Peyer's patch (tissue), 4 donors: ENCODE measurements around the gene GIPC1.

Experiments
- CTCF ChIP-seq, 6 experiments: fragments of 450-650 bp in 4 of 6; fragments of 200-600 bp in 2 of 6; sonication (generic) in 1 of 6; IDR thresholded peaks; one replicate each; pipeline ENCODE4 v1.5.1; 2017 to 2019; ENCODE audit warnings: antibody characterized with exemption in 6 of 6, mild to moderate bottlenecking in 3 of 6, moderate library complexity in 1 of 6
- POLR2A ChIP-seq, 2 donors: fragments of 450-650 bp; IDR thresholded peaks; one replicate each; pipeline ENCODE4 v1.5.1; 2017; ENCODE audit warnings: antibody characterized with exemption in 2 of 2, mild to moderate bottlenecking in 2 of 2, moderate library complexity in 2 of 2

DNA sequence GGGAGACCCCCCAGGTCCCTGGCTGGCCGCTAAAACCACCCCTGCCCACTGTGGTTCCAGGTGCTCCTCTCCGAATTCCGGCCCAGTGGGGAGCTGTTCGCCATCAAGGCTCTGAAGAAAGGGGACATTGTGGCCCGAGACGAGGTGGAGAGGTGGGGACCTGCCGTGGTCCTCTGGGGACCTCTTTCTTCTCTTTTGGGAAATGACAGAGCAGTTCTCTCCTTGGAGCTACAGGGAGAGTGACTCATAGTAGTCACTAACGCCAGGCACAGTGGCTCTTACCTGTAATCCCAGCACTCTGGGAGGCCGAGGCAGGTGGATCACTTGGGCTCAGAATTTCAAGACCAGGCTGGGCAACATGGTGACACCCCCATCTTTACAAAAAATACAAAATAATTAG is 28.1 kb downstream of the GIPC1 start:
- TF ChIP-seq CTCF (IDR thresholded peaks at IDR 0.05) (no peak), POLR2A (IDR thresholded peaks at IDR 0.05) (no peak)
